Measurements from ENCODE around the gene CACNA2D4.

The CACNA2D4 gene

DNA sequence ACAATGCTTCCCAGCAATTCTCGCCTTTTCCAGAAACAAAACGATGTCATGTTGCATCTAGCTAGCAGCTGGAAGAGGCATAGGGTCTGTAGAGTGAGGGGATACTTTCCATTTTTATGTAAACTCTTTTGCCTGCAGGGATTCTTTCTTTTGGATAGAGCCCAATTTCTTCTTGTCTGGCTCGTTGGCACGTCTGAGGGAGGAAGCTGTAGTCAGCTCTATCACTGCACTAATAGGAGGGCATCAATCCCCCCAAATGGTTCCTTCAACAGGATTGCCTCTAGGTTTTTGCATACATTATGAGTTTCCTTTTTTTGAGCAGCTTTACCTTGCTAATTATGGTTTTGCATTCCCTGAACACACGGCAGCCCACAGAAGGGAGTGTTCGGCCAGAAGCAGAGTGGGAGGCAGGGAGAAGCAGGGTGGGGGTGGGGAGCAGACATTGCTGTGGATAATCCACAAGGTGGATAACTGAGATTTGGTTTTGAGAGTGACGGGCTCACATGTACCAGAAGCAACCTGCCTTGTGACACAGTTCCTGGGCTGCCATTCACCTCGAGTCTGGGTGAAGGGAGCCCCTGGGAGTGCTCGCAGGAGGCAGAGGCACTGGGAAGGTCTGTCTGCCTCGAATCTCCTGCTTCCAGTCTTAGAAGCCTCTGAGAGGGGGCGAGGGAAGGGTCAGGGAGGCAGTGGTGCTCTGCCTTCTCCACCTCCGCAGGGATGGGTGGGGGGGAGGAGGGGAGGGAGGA lies 73.6 kb downstream of the CACNA2D4 start:
- DNase-seq (ENCODE audit: low read depth in 2 of 2) = no peak

DNA sequence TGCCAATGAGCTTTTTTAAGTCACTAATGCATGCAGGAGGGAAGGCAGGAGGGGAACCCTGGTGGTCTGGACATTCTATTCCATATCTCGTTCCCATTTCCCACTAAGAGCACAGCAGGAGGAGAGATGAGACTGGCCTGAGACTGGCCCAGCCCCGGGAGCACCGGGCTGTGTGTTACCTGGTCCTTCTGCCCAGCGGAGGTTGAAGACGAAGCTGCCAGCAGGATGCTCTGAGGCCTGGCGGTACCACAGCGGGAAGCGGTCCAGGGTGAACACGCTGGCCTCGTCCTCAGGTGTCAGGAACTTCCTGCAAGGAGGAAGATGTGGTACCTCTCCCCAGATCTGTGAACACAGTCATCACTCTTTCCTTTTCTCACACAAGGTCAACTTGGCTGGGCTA lies 74.2 kb downstream of the CACNA2D4 start:
- no peak for DNase-seq (ENCODE audit: low read depth in 2 of 2)

DNA sequence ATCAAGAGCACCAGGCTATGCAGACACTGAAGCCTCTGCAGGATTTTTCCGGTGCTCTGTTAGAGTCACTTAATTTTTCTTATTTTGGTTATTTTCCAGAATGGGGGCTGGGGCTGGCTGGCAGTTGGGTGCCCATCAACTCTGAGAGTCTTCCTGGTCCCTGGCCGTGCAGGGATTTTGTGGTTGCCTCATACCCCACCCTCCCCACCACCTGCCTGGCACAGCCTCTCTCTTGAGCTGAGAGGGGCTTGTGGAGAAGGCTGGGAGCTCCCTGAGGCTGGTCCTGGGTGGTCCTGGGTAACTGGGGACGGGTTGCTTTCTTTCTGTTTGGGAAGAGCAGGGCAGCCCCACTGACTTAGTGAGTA lies 74.8 kb downstream of the CACNA2D4 start:
- no peak for DNase-seq (ENCODE audit: low read depth in 2 of 2)

DNA sequence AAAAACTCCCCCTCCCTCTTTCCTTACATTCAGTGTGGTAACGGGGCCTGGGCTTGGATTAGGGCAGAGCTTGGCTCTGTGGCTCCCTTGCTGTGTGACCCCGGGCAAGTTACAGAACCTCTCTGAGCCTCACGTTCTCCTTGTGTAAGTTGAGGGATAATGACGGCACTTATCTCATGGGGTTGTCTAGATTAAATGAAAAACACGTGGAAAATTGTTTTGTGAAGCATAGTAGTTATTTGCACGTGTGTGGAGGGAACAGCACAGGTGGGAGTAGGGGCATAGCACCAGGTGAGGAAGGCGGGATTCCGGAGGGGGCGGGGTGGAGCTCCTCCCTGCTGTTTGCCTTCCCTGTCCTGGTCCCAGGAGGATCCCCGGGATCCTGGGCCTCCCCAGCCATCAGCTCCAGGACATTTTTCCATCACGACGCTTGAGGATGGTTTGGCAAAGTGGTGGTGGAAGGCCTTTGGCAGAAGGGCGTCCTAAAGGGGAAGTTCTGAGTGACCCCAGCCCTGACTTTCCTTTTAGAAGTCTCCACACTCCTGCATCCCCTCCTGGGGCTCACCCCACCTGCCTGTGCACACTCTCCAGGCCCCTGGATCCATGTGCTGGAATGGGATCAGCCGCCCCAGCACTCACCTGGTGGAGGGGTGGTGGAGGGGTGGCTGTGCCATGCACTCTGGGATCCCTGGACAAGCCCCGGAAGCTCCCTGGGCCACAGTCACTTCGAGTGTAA lies 75.4 kb downstream of the CACNA2D4 start:
- no peak for DNase-seq (ENCODE audit: low read depth in 2 of 2)

DNA sequence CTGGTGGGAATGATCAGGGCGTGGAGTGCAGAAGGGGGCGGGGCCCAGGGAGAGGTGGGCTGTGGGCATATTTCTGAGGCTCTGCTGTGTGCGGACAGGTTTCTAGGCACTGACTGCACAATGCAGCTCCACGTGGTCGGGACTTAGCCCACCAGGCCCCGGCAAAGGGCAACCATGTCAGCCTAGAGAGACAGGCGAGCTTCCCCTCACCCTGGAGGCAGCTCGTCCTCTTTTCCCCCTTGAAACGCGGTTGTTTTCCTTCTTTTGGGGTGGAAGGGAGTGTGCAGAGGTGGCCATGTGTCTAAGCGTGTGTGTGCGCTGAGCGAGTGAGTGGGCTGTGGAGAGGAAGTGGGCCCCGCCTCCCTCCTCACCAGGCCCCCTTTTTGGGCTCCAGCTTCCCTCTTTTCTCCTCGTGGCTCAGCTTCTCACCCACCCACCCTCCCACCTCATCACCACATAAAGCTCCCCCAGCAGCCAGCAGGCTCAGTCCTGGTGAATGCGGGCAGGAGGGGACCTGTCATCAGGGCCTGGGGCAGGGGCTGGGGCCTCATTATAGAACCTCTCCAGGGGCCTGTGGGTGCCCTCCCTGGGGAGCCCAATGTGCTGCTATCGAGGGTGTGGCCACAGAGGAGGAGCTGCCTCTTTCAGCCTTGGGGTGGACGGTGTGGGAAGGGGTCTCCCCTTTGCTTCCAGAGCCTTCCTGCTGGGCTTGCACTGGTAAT lies 76.1 kb downstream of the CACNA2D4 start:
- DNase-seq (ENCODE audit: low read depth in 2 of 2) = no peak

DNA sequence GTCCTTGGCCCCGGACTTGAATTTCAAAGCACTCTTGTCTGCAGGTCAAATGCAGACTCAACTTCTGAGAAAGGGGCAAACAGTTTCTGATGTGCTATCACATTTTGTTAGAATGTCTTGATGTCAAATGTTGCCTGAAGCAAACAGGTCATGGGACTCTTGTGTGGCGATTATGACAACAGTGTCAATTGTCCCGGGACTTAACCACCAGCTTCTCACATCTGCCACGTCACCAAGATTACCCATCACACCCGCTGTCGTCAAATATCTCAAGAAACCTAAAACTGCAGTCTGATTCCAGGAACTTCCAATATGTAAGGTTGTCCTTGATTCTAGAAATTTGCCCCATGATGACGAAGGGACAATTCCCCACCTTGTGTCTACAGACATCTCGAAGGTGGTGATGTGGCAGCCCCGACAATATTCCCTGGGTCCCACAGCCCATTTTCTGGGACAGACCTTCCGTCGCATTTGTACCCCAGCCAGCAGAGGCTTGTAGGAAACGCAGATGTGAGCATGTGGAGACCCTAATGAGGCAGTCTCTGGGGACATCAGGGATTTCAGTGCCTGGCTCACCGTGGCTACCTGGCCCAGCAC lies 76.8 kb downstream of the CACNA2D4 start:
- no peak for DNase-seq (ENCODE audit: low read depth in 2 of 2)

DNA sequence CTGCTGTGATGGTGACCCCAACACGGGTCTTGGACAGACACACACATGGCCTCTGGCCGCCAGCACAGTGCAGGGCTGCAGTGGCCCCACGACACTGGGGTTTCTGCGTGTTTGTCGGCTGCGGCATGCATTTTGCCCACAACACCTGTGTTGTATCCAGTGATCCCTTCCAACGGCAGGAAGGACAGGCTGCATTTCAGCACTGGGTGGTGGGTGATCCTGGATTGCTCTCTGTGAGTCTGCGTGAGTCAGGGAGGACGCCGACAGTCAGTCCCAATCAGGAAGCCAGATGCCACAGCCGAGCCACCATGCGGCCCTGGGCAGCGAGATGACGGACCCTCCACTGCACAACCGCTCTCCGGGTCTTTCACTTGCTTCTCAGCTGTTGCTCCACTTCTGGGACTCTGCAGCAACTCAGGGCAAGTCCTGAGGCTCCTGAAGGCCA lies 77.4 kb downstream of the CACNA2D4 start:
- DNase-seq (ENCODE audit: low read depth in 2 of 2) = no peak

DNA sequence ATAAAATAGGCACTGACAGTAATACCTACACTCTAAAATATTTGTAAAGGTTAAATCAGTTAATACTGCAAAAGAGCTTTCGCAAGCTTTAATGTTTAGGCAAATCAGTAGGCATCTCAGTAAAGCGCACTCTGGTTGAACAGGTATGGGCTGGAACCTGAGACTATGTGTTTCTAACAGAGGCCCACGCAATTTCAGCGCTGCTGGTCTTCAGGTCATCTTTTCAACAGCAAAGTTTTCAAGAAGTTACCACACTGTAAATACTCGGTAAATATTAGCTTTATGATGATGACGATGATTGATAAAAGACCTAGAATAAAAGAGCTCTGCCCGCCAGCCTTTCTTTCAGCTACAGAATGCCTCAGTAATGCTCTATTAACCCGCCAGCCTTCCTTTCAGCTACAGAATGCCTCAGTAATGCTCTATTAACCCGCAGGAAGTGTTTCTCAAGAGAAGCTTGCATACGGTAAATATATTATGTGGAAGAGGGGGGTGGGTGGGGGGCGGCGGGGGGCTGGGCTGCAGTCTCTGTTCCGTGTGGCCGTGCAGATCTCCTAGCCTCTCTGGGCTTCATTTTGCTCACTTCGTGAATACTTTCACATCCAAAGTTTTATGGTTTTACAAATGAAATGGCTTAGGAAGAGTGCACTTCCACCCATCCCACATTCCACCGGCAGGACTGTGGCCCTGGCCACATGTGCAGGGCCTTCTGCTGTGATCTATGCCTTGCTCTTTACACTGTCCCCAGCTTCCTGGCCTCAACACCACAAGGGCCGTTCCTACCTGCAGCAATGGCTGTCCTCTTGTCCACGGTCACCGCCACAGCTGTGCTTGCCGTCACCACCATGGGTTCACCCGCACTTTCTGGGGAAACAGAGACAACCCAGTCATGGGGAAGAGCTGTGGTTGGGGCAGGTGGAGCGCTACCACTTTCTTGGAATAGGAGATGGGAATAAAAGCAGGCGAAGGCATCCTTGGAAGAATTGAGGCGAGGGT lies 78.2 kb downstream of the CACNA2D4 start:
- no peak for DNase-seq (ENCODE audit: low read depth in 2 of 2)

DNA sequence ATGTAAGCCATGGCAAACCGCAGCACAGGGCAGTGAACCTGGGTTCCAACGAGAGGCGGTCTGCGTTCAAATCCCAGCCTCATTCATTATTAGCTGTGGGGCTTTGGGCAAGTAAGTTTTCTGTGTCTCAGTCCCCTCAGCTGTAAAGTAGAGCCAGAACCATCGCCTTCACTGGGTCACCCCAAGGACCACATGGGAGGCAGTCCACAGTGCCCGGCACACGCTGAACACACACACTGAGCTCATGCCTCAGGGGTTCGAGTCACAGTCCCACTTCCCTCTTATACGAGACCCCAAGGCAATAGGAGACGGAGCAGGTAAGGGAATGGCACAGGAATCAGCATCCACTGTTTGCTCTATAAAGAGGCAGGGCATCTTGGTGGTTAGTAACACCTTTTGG lies 79.0 kb downstream of the CACNA2D4 start:
- DNase-seq (ENCODE audit: low read depth in 2 of 2) = no peak

DNA sequence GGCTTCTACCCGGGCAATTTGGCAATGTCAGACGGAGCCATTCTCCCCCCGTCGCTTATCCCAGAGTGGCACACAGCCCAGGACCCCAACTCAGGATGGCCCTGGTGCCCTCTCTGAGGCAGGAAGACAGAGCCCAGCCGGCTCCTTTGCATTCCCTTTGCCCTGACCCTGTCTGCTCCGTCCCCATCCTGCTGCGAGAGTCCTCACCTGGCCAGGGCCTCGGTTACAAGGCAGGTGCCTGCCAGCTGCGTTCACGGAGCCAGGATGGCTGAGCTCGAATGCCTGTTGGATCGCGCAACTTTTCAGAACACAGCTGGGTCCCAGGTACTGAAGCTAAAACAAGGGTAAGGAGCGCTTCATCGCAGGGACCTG lies 79.5 kb downstream of the CACNA2D4 start:
- no peak for DNase-seq (ENCODE audit: low read depth in 2 of 2)

DNA sequence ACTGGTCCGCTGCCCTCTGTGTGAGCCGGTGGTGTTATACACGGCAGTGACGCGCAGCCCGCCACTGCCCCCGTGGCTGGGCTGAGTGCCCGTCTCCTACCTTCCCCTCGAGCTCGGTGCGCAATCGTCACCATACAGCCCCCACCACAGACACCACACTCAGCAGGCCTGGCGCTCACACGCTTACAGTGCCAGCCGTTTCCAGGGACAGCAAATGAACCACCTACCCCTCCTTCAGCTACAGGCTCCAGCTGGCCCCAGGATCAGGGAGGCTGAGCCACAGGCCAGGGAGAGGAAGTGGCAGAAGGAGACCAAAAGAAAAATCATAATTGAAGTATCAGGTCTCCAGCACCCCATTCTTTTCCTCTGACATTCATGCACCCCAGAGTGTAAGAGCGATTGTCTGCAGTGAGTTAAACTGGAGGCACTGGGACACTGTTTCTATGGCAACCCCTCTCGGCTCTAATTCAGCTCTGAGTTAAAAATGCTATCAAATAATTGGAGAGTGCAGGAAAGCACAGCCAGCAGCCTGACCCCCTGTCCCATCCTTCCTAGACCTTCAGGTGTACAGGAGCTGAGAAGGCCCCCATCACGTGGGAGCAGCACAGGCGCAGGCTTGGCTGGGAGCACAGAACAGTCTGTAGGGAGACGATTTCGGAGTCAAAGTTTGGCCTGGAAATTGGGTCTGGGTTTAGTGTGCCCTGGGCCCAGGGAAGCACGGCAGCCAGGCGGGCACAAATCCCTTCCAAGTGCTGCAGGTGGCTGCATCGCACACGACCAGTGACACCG lies 80.1 kb downstream of the CACNA2D4 start:
- DNase-seq (ENCODE audit: low read depth in 2 of 2) = no peak

DNA sequence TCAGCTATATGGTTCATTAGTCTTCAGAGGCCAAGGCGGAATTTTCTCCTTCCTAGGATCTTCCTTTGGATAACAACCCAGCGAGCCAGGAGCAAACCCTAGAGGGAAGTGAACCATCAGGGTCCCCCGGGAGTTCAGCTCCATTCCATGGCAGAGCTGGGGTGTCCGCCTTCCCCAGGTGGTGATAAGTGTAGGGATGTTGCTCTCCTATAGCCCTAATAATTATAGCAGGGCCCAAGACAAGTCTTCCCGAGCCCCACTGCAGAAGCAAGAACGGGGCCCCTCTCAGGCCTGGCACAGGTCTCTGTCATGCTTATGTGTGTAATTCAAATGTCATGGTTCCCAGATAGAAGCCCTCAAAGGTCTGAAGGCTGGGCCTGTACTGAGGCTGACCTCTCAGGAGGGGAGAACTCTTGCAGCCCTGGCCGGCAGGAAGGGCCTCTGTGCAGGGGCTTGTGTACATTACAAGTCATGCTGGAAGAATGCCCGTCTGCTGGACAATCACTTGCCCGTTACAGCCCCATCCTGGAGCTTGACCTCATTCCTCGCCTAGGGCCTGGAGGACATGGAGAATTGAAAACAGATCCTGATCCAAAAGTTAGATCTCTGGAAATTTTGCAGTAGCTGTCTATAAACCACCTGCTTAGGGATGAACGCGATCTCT lies 80.8 kb downstream of the CACNA2D4 start:
- DNase-seq (ENCODE audit: low read depth in 2 of 2) = no peak

DNA sequence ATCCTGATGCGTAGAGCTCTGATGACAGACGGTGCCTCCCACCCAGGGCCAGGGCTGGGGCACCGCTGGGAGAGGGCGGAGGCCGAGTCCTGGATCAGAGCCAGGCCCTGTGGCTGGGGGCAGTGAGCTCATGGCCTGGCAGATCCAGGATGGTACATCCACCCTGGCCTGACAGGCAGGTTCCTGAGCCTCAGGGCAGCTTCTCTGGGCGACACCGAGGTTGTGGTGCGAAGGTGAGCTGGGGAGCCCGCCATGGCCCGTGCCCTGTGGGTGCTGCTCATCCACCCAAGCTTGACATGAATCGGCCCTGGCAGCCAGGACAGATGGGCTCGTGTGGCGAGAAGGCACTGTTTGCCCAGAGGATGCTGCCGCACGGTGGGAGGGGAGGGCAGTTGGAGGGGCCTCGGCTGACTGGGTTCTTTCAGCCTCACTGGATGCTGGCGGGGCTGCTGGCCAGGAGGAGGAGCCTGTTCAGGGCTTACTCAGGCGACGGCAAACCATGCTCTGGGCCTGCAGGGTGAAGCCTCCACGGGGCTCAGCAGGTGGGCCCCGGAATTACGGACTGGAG lies 81.5 kb downstream of the CACNA2D4 start:
- no peak for DNase-seq (ENCODE audit: low read depth in 2 of 2)

DNA sequence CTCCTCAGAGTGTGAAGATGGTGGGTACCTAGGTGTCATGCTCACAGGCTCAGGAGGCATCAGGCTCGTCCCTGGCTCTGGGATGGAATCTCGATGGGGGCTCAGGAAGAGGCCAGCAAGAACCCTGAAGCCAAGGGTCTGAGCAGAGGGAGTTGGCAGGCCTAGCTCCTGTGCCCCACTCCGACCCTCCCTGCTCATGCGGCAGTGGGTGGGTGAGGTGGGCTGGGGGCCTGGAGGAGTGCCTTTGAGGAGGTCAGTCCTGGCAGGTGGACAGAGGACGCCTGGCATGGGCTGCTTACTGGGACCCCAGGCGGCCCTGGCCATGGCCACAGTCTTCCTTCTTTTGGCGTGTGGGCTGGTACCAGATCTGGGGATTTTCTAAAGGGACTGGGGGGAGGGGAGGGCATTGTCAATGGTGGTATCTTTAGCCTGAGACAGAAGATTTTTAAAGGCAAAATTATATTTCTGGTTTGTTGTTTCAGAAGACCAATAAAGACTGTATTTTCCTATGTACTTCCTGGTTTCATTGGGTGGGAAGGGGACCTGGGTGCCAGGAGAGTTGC lies 82.1 kb downstream of the CACNA2D4 start:
- no peak for DNase-seq (ENCODE audit: low read depth in 2 of 2)

DNA sequence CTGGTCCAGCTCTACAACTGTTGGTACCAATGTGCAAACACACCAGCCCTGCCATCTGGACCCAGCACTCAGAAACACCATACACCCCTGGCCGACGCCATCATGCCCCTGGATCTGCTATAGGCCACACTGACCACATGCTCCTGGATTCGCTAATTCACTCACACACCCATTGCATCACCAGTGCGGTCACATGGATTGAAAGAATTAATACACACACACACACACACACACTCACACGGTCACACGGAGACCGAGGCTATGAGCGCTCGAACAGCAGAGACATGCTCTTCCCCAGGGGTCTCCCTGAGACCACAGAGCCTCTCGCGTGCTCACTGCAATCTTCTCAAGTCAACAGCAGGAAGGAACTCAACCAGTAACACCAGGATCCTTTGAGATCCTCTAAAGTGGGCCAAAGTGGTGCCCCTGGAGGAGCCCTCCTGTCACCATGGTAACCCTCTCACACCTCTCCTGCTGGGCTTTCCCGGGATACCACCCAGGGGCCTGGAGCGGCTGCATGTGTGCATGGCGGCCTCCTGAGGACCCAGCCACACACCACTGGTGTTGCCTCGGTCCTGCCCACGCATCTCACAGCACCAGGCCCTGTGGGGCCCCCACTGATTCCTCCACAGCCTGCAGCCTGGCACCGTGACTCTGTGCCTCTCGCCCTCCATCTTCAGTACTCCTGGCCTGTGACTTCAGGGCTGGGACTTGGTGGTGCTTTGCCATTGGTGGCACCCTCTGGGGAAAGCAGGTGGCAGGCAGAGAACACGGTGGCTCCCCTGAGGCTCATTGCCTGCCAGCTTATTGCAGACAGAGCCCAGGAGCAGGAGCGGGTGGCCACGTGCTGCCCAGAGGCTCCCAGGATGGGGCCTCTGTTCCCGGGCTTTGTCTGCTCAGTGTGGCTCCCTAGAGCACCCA lies 83.0 kb downstream of the CACNA2D4 start:
- no peak for DNase-seq (ENCODE audit: low read depth in 2 of 2)

DNA sequence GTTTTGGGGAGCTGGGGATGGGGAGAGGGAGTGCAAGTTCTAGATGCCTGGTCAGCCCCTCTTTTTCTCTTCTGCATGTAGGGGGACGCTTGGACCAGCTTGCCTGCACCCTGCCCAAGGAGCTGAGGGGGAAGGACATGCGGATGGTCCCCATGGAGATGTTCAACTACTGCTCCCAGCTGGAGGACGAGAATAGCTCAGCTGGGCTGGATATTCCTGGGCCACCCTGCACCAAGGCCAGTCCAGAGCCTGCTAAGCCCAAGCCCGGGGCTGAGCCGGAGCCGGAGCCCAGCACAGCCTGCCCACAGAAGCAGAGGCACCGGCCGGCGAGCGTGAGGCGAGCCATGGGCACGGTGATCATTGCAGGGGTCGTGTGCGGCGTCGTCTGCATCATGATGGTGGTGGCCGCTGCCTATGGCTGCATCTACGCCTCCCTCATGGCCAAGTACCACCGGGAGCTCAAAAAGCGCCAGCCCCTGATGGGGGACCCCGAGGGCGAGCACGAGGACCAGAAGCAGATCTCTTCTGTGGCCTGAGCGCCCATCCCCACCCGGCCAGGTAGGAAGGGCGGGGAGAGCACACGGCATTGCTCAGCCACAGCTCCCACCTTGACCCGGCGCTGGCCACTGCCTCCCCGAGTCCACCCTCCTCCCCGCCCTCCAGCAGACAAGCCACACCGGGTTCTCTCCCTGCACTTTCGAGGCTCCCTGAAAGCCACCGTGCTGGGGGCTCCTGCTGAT lies 84.1 kb downstream of the CACNA2D4 start:
- no peak for DNase-seq (ENCODE audit: low read depth in 2 of 2)

DNA sequence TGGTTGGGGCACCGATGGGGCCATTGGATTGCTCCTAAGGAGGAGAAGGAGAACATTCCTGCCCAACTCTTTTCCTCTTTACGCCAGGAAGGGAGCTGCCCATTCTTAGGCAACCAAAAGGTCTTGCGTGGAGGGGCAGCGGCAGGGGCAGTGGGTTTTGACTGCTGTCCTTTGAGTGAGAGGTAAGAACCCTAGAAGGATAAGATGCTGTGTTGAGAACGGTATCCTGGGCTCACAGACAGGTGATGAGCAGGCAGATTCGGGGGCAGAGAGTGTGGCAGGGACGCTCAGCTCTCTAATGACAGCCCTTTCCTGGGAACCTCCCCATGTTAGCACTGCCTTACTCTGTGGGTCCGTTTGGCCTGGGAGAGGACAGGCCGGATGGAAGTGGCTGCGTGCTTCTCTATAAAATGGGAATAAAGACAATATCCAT lies 84.8 kb downstream of the CACNA2D4 start:
- no peak for DNase-seq (ENCODE audit: low read depth in 2 of 2)

Data from stimulated activated CD4-positive, alpha-beta T cell treated with anti-CD3 and anti-CD28 coated beads, Interleukin-4, amount 100 ng/mL, for 48 hours (primary cell).